BLaER1 treated with 17β-estradiol and CSF1 and Interleukin-3, amounts not matched to agents 10 nM and 100 nM (cell line): ENCODE results near the gene HPD.
"Not testable (repeated sequence)": the region's sequence is repeated elsewhere in the genome, so short reads cannot be mapped to it uniquely, and the experiment has no call there.

Source experiments
- H3K27ac ChIP-seq, 11 experiments: shearing (Covaris generic); formaldehyde crosslinking; 2 replicates each; pipeline ENCODE4 v1.8.1; 2022
- H3K27me3 ChIP-seq, 11 experiments: shearing (Covaris generic); formaldehyde crosslinking; 2 replicates each; pipeline ENCODE4 v1.8.1; 2022
- H3K36me3 ChIP-seq, 11 experiments: shearing (Covaris generic); formaldehyde crosslinking; 2 replicates each; pipeline ENCODE4 v1.8.1; 2022
- H3K4me1 ChIP-seq, 10 experiments: shearing (Covaris generic); formaldehyde crosslinking; 2 replicates each; pipeline ENCODE4 v1.8.1; 2022
- H3K4me2 ChIP-seq, 11 experiments: shearing (Covaris generic); formaldehyde crosslinking; 2 replicates each; pipeline ENCODE4 v1.8.1; 2022
- H3K4me3 ChIP-seq, 10 experiments: shearing (Covaris generic); formaldehyde crosslinking; 2 replicates each; pipeline ENCODE4 v1.8.1; 2022
- H3K9ac ChIP-seq, 11 experiments: shearing (Covaris generic); formaldehyde crosslinking; 2 replicates each; pipeline ENCODE4 v1.8.1; 2022
- H3K9me3 ChIP-seq, 11 experiments: shearing (Covaris generic); formaldehyde crosslinking; replicated peaks in 1 of 11; 2 replicates each; pipeline ENCODE4 v1.8.1; 2022
- H4K20me1 ChIP-seq, 11 experiments: shearing (Covaris generic); formaldehyde crosslinking; 2 replicates each; pipeline ENCODE4 v1.8.1; 2022
- Cebpa-rat ChIP-seq, 11 experiments: shearing (Covaris generic); IDR thresholded peaks; 2 replicates each; pipeline ENCODE4 v1.8.1; 2022

Gene HPD

DNA sequence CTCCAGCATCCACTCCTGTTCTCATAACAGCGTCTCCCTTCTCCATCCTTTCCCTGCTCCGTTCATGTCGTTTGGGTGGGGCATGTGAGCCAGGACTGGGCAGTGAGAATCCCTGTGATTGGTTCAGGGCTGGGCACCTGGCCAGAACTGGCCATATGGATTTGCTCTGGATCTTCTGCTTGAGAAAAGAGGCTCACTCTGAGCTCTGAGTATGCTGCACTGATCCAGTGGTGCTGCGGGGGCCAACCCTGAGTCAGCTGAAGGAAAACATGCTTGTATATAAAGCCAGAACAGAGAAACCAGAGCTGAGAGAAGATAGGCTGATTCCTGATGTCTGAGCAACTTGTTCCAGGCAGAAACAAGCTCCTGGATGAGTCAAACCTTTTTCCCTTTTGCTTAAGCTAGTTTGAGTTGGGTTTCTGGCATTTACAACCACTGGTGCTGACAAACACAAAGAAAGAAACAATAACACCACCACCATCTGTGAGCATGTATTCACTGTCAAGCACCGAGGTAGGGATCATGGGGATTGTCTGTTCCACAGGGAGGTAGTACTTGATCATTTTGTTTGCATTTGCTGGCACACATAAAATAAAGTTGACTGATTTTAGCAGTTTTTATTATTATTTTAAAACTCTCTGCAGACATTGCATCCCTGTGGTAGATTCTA, 14.0 kb upstream of the HPD start:
- Histone ChIP-seq H3K9me3 (no peaks in the 10 kb centered on the region), H3K4me3 (no peak overlapping the region), H3K4me2 (peak overlapping the region in 2 of 11 experiments; percentile 54 to 81; a peak in 2 of 22 replicates), H3K36me3 (no peaks in the 10 kb centered on the region), H3K4me1 (peaks cover 0 to 30% (median 16%) of the 10 kb centered on the region in 10 experiments; a peak in 12 of 20 replicates), H4K20me1 (no peaks in the 10 kb centered on the region), H3K9ac (no peak overlapping the region), H3K27ac (no peak overlapping the region), H3K27me3 (peaks cover 0 to 14% (median 0%) of the 10 kb centered on the region in 11 experiments; a peak in 1 of 22 replicates)
- TF ChIP-seq Cebpa-rat (IDR thresholded peaks at IDR 0.05) = no peak

DNA sequence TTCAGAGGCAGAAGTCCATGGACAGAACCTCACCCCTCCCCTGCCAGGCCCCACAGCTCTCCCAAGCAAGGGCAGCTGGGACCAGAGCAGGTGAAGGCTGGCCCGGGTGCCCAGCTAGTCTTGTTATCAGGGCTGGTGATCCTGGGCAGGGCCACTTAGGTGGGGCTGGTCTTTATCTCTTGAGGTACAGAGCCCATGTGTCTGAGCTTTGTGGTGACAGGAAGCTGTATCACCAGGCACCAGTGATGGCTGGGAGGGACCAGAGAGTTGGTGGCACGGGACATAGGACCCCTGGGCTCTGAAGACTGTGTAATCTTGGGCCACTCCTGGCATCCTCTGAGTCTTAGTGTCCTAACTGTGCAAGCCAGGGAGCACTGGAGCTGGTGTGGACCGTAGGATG, 12.8 kb upstream of the HPD start:
- TF ChIP-seq Cebpa-rat (IDR thresholded peaks at IDR 0.05) = no peak

DNA sequence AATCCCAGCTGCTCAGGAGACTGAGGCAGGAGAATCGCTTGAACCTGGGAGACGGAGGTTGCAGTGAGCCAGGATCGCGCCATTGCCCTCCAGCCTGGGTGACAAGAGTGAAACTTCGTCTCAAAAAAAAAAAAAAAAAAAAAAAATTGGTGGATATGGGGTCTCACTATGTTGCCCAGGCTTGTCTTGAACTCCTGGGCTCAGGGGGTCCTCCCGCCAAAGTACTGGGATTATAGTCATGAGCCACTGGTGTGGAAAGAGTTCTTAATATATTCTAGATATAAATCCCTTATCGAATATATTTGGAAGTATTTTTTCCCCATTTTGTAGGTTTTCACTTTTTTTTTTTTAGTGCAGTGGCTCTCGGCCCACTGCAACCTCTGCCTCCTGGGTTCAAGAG, 10.6 kb upstream of the HPD start:
- not testable (repeated sequence) for H3K4me2 ChIP-seq, H3K4me3 ChIP-seq, H3K9me3 ChIP-seq, H3K36me3 ChIP-seq, H4K20me1 ChIP-seq, H3K9ac ChIP-seq, H3K27ac ChIP-seq
- Histone ChIP-seq H3K27me3 (peaks cover 0 to 14% (median 0%) of the 10 kb centered on the region in 11 experiments; a peak in 1 of 22 replicates), H3K4me1 (peaks cover 0 to 18% (median 8%) of the 10 kb centered on the region in 10 experiments; a peak in 12 of 20 replicates)

More for the DNA sequence above, 12.8 kb upstream of the HPD start:
- Histone ChIP-seq H3K27ac (no peak overlapping the region), H3K27me3 (peaks cover 0 to 14% (median 0%) of the 10 kb centered on the region in 11 experiments; a peak in 1 of 22 replicates), H3K36me3 (no peaks in the 10 kb centered on the region), H3K9me3 (no peaks in the 10 kb centered on the region), H3K4me3 (no peak overlapping the region), H3K9ac (no peak overlapping the region), H3K4me2 (no peak overlapping the region), H4K20me1 (no peaks in the 10 kb centered on the region), H3K4me1 (peaks cover 0 to 30% (median 16%) of the 10 kb centered on the region in 10 experiments; a peak in 12 of 20 replicates)

DNA sequence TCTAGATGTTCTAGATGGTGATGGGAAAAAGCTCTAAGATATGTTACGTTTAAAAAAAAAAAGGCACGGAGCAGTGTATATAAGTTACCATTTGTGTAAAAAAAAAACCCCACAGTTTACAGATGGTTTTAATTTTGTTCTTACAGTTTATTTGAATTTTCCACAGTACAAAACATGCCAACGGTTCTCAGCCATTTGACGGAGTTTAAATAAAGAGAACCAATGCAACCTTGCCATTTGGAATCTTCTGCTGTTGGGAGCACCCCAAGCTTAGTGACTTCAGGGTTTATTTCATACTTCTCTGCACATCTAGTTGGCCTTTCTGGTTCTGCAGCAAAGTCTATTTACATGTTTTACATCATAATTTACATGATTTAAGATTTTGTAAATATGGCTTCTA, 7.7 kb upstream of the HPD start:
- 0 out of 22 replicates have a peak, but pooled peaks cover 0 to 1% (median 0%) of the 10 kb centered on the region in 11 experiments for H3K27me3 ChIP-seq
- peaks cover 0 to under 1% (median 0%) of the 10 kb centered on the region in 10 experiments; a peak in 1 of 20 replicates for H3K4me1 ChIP-seq
- no peaks in the 10 kb centered on the region; a peak in 1 of 22 replicates for H4K20me1 ChIP-seq
- no peak overlapping the region for H3K4me2 ChIP-seq
- no peak for TF ChIP-seq Cebpa-rat (IDR thresholded peaks at IDR 0.05)
- H3K9me3 ChIP-seq = no peaks in the 10 kb centered on the region
- no peak overlapping the region for H3K27ac ChIP-seq
- H3K36me3 ChIP-seq = no peaks in the 10 kb centered on the region
- H3K9ac ChIP-seq = no peak overlapping the region
- no peak overlapping the region for H3K4me3 ChIP-seq

DNA sequence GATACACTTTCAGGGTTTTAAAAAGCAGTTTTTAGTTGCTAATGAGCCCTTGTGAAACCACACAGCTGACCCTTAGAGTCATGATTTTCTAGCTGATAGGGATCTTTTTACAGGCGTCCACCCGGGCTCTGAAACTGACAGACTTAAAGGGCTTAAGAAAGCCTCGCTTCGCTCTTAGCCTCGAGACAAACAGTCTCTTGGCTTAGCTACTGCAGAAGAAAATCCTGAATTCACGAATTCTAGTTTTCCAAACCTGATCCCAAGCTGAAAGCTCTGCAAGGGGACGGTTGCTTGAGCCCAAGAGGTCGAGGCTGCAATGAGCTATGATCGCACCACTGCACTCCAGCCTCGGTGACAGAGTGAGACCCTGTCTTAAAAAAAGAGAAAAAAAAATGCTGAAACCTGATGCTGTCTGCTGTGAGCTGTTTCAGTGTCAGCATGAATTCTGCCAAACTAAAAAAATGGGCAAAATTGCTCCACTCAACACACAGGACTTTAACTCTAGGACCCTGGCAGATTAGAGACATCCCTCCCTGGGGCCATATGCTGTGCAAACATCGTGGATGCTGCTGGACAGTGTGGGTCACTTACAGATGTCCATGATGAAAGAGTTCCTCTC, 3.1 kb upstream of the HPD start:
- Histone ChIP-seq H4K20me1 (no peaks in the 10 kb centered on the region; a peak in 1 of 22 replicates), H3K27ac (no peak overlapping the region), H3K9me3 (no peaks in the 10 kb centered on the region), H3K4me2 (no peak overlapping the region), H3K9ac (no peak overlapping the region), H3K4me3 (no peak overlapping the region), H3K36me3 (no peaks in the 10 kb centered on the region), H3K4me1 (peaks cover 3 to 19% (median 13%) of the 10 kb centered on the region in 10 experiments; a peak in 19 of 20 replicates), H3K27me3 (no peaks in the 10 kb centered on the region)
- TF ChIP-seq Cebpa-rat (IDR thresholded peaks at IDR 0.05) = no peak

DNA sequence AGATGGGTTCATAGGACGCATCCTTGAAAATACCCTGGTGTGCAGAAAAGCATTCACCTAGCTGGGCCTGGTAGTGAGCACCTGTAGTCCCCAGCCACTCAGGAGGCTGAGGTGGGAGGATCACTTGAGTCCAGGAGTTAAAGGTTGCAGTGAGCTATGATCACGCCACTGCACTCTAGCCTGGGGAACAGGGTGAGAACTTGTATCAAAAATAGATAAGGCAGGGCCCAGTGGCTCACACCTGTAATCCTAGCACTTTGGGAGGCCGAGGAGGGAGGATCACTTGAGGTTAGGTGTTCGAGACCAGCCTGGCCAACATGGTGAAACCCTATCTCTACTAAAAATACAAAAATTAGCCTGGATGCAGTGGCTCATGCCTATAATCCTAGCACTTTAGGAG, 2.0 kb upstream of the HPD start:
- not testable (repeated sequence) for H3K4me3 ChIP-seq, H3K9me3 ChIP-seq, H3K27ac ChIP-seq, H3K36me3 ChIP-seq, H3K27me3 ChIP-seq, H3K4me2 ChIP-seq, H4K20me1 ChIP-seq, H3K9ac ChIP-seq
- H3K4me1 ChIP-seq = peaks cover 14 to 29% (median 23%) of the 10 kb centered on the region in 10 experiments

DNA sequence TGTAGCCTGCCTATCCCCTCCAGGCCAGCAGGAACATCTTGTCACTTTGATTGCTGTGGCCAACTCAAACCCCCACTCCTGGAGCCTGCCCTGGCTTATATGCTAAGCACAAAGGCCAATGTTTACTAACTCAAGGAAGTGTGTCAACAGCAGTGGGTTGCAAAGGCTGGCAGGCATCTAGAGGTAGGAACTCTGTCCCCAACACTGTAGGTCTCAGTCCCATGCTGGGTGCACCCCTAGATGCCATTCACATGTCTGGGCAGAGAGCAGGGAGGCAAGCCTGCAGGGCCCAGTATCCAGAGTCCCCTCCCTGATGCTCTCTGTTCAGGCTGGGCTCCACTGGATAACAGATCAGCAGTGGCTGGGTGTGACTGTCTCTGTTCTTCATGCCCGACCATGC, 1.6 kb upstream of the HPD start:
- no peak for TF ChIP-seq Cebpa-rat (IDR thresholded peaks at IDR 0.05)
- no peak overlapping the region for H3K4me2 ChIP-seq
- H3K27ac ChIP-seq = no peak overlapping the region
- no peaks in the 10 kb centered on the region for H3K36me3 ChIP-seq
- H3K4me1 ChIP-seq = peaks cover 18 to 34% (median 28%) of the 10 kb centered on the region in 10 experiments
- H3K27me3 ChIP-seq = no peaks in the 10 kb centered on the region
- H3K9me3 ChIP-seq = no peaks in the 10 kb centered on the region
- H3K4me3 ChIP-seq = no peak overlapping the region
- H4K20me1 ChIP-seq = peaks cover 0 to 4% (median 0%) of the 10 kb centered on the region in 11 experiments; a peak in 1 of 22 replicates
- no peak overlapping the region for H3K9ac ChIP-seq

DNA sequence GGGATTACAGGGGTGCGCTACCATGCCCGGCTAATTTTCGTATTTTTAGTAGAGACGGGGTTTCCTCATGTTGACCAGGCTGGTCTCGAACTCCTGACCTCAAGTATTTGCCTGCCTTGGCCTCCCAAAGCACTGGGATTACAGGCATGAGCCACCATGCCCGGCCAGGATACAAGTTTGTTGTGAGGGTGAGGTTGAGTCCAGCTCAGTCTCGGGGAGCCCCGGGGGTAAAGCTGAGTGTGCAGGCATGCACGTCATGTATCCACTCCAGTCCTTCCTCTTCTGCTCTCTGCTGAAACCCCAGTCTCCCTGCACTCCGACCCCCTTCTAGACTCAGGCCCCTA, 369 bp downstream of the HPD start:
- no peak overlapping the region for H3K9ac ChIP-seq
- H3K4me3 ChIP-seq = no peak overlapping the region
- H3K27me3 ChIP-seq = no peaks in the 10 kb centered on the region
- peak overlapping the region in 1 of 11 experiments; percentile 11; a peak in 1 of 22 replicates for H3K4me2 ChIP-seq
- H3K9me3 ChIP-seq = no peaks in the 10 kb centered on the region
- no peaks in the 10 kb centered on the region for H3K36me3 ChIP-seq
- peaks cover 27 to 46% (median 32%) of the 10 kb centered on the region in 10 experiments for H3K4me1 ChIP-seq
- no peak for TF ChIP-seq Cebpa-rat (IDR thresholded peaks at IDR 0.05)
- H4K20me1 ChIP-seq = peaks cover 0 to 4% (median 0%) of the 10 kb centered on the region in 11 experiments; a peak in 1 of 22 replicates
- no peak overlapping the region for H3K27ac ChIP-seq

DNA sequence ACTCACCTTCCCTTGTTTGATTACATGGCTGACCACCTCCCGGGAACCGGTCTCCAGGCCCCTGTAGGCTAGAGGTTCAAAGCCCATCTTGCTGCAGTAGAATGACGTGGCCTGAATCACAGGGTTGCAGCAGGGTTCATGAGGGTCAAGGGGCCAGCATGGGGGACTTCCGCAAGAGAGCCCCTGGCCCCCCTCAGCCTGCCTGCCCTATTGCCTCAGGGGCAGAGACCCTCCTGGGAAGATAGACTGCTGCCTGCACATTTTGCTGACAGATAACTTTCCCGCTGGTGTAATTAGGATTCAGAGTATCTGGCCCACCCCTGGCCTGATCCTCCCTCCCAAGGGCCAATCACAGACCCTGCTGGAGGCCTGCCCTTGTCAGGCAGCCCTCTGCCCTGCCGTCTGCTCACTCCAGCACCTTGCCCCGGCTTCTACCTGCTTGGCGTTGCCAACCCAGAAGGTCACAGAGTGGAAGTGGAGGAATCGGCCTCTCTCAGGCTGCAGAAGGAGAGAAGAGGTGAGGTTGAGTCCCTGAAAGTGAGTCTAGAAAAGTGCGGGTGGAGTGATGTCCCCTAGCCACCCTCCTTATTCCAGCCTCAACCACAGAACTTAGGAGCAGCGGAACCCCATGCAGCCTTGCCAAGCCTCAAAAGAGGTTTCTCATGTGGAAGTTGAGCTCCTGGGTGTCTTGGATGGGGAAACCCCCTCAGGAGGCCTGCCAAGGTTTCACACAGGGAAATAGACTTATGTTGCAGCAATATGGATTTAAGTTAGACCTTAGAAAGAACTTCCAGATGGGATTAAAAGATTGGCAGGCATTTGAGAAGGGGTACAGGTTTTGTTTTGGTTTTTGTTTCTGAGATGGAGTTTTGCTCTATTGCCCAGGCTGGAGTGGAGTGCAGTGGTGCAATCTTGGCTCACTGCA, 1.1 kb downstream of the HPD start:
- Histone ChIP-seq H3K4me3 (no peak overlapping the region), H3K9ac (no peak overlapping the region), H3K27ac (0 out of 22 replicates have a peak overlapping the region, but pooled peaks of 1 of the 11 experiments have one; percentile 9), H3K4me1 (peaks cover 27 to 46% (median 32%) of the 10 kb centered on the region in 10 experiments), H3K27me3 (no peaks in the 10 kb centered on the region), H4K20me1 (peaks cover 0 to 4% (median 0%) of the 10 kb centered on the region in 11 experiments; a peak in 1 of 22 replicates), H3K4me2 (peak overlapping the region in 6 of 11 experiments; percentile 5 to 59 (median 44); a peak in 5 of 22 replicates), H3K9me3 (no peaks in the 10 kb centered on the region), H3K36me3 (no peaks in the 10 kb centered on the region)
- TF ChIP-seq Cebpa-rat (IDR thresholded peaks at IDR 0.05) = no peak

DNA sequence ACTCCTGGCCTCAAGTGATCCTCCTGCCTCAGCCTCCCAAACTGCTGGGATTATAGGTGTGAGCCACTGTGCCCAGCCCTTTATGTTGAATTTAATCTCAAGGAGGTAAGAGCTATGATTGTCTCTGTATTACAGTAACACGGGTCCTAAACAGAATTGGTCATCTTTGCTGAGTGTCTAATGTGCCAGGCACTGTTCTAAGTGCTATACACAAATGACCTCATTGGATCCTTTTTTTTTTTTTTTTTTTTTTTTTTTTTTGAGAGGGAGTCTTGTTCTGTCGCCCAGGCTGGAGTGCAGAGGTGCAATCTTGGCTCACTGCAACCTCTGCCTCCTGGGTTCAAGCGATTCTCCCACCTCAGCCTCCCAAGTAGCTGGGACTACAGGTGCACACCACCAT, 6.3 kb downstream of the HPD start:
- not testable (repeated sequence) for H3K27ac ChIP-seq

More for the DNA sequence above, 6.3 kb downstream of the HPD start:
- not testable (repeated sequence) for H3K4me3 ChIP-seq, H3K36me3 ChIP-seq, H3K27me3 ChIP-seq, H3K4me2 ChIP-seq, H4K20me1 ChIP-seq, H3K9ac ChIP-seq, H3K9me3 ChIP-seq
- H3K4me1 ChIP-seq = peaks cover 21 to 37% (median 27%) of the 10 kb centered on the region in 10 experiments
